MM.1S (cell line): ENCODE data around the gene IL27RA.

Experiments used
- CTCF ChIP-seq: fragments of 300-600 bp; sonication (generic); IDR thresholded peaks from 2 replicates; pipeline ENCODE4 v1.5.1; 2016; ENCODE audit warnings: antibody characterized with exemption, low read length, mixed read lengths
- EZH2 ChIP-seq: fragments of 300-600 bp; sonication (generic); optimal IDR thresholded peaks from 2 replicates; pipeline ENCODE3; 2017; ENCODE audit warnings: low read depth, mild to moderate bottlenecking, antibody characterized with exemption, low read length, mixed read lengths

- no peak for TF ChIP-seq CTCF
- TF ChIP-seq EZH2 = no peak
These were observed 28.9 kb upstream of the IL27RA start for GRCh38 chr19:14002571-14003250.
